Measurements from ENCODE around the gene ZNF559.
"Not testable (repeated sequence)": the region's sequence is repeated elsewhere in the genome, so short reads cannot be mapped to it uniquely, and the experiment has no call there.

The ZNF559 gene

DNA sequence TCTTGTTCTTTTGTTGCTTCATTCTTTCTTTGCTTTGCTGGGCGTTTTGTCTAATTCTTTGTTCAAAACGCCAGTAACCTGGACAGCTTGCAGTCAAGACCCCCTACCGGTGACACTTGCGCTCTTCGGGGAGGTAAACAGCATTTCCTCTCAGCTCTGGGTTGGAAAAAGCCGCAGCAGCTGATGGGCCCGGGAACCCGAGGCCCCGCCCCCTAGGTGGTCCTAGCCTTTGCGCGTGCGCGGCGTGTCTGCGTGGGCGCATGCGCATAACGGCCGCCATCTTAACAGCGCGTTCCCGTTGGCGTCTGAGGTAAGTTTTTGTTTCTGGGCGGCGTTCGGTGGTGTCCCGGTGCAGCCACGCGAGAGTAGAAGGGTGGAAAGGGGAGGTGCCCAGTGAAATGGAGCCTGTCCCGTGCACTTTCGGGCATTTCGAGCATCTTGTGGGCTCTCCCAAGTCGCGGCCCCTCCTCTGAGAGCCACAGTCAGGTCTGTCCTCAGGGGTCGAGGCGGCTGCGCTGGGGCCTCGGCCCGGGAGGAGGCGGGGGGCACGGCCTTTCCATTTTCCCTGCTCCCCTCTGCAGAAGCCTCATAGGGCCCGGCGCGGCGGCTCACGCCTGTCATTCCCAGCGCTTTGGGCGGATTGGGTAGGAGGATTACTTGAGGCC, at the start of gene ZNF559:
ZNF559 (plus strand) TSS at position 261 of the 665 bp plus-strand sequence. CDS start 14,371 bp downstream, outside the sequence.
- peak within 1 kb of the TSS; percentile 78 for H3K27ac ChIP-seq
- TF ChIP-seq, protein P1, sequence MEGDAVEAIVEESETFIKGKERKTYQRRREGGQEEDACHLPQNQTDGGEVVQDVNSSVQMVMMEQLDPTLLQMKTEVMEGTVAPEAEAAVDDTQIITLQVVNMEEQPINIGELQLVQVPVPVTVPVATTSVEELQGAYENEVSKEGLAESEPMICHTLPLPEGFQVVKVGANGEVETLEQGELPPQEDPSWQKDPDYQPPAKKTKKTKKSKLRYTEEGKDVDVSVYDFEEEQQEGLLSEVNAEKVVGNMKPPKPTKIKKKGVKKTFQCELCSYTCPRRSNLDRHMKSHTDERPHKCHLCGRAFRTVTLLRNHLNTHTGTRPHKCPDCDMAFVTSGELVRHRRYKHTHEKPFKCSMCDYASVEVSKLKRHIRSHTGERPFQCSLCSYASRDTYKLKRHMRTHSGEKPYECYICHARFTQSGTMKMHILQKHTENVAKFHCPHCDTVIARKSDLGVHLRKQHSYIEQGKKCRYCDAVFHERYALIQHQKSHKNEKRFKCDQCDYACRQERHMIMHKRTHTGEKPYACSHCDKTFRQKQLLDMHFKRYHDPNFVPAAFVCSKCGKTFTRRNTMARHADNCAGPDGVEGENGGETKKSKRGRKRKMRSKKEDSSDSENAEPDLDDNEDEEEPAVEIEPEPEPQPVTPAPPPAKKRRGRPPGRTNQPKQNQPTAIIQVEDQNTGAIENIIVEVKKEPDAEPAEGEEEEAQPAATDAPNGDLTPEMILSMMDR (conservative IDR thresholded peaks at IDR 0.05), result peak; percentile 31; the same call in 1 of the 2 replicates

DNA sequence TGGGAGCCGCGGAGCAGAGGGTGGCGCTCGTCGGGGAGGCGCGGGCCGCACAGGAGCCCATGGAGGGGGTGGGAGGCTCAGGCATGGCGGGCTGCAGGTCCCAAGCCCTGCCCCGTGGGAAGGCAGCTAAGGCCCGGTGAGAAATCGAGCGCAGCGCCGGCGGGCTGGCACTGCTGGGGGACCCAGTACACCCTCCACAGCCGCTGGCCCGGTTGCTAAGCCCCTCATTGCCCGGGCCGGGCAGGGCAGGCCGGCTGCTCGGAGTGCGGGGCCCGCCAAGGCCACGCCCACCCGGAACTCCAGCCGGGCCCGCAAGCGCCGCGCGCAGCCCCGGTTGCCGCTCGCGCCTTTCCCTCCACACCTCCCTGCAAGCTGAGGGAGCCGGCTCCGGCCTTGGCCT, 40.5 kb upstream of the ZNF559 start:
- H3K27ac ChIP-seq, result not testable (repeated sequence)

- no peak overlapping the region for H3K27ac ChIP-seq
- TF ChIP-seq, protein P1 (conservative IDR thresholded peaks at IDR 0.05), result no peak
Measured at GRCh38 chr19:9289231-9289884, 34.6 kb upstream of the ZNF559 start.

- no peak overlapping the region for H3K27ac ChIP-seq
- TF ChIP-seq, protein P1 (conservative IDR thresholded peaks at IDR 0.05), result no peak
Measured at GRCh38 chr19:9295411-9295849, 28.5 kb upstream of the ZNF559 start.

DNA sequence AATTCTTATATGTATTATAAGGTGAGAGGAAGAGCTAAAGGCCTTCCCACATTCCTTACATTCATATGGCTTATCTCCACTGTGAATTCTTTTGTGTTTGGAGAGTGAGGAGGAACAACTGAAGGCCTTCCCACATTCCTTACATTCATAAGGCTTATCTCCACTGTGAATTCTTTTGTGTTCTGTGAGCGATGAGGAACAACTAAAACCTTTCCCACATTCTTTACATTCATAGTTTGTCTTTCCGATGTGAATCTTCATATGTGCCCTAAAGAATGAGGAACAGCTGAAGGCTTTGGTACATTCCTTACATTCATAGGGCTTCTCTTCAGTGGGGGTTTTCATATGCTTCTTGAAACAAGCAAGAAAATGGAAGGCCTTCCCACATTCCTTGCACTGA, 27.6 kb upstream of the ZNF559 start:
- no peak overlapping the region for H3K27ac ChIP-seq
- TF ChIP-seq, protein P1 (conservative IDR thresholded peaks at IDR 0.05), result no peak

DNA sequence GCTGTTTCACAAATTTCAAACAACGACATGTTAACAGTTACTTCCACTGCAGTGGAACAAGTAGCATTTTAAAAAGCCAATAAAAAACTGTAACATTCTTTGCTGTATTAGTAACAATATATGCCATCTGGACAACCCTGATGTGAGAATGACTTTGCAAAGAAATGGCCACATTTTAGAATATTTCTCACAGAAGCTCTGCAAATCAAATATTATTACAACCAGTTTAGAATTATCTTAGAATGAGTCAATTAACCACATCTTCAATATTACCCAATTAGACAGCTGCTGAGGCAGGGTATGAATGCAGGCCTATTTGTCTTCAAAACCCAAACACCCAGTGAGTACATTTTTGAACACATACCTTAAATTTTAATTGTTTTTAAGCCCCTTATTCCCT, 17.5 kb upstream of the ZNF559 start:
- no peak overlapping the region for H3K27ac ChIP-seq
- TF ChIP-seq, protein P1 (conservative IDR thresholded peaks at IDR 0.05), result no peak

DNA sequence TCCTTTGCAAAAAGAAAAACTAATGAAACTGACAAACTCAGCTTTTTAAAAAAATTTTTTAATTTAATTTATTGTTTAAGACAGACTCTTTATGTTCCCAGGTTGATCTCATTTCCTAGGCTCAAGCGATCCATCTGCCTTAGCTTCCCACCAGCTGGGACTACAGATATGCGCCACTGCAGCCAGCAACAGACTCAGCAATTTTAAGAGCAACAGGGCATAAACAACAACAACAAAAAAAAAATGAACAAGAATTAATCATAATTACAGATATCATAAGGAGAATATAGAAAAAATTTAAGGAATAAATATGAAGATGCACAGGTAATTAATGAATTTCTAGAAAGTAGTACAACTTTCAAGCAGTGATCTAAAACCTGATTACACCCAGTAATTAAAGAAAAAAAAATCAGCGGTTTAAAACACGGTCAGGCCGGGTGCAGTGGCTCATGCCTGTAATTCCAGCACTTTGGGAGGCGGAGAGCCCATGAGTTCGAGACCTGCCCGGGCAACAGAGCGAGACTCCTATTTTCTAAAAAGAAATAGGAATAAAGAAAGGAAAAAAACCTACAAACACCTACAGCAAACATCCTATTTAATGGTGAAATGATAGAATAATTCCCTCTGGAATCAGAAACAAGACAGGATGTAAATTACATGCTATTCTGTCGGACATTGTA, 15.7 kb upstream of the ZNF559 start:
- TF ChIP-seq, protein P1 (conservative IDR thresholded peaks at IDR 0.05), result no peak
- no peak overlapping the region for H3K27ac ChIP-seq
